SK-MEL-5 (cell line): ENCODE measurements around the gene MYL6B. TPM values are rescaled to one million over a fixed set of nuclear protein-coding genes. Genes with fewer than 3 reads are reported as not detected.
A peak's percentile ranks its signal among the peaks of the same experiment; 100 is the strongest.

Experiments used
- DNase-seq: peaks from one replicate; pipeline ENCODE4 v3.0.0-alpha.2; 2016; ENCODE audit warnings: low read depth, low spot score
- in situ Hi-C: cut with HindIII; loops from 2 replicates; pipeline ENCODE4 v1.10.0; 2016; ENCODE audit warnings: low sequenced_read_pairs, high pct_unique_total_duplicates, low pct_unique_long_range_greater_than_20kb
- total RNA-seq: library from RNA; depleted of rRNA; stranded (reverse); fragments of >200 nt; shearing (Covaris generic); gene quantifications from 2 replicates; pipeline ENCODE4 v1.2.3, GENCODE V29; 2014

The MYL6B gene
- total RNA-seq, 1 experiment from 2014 or later, result 66.0 TPM

DNA sequence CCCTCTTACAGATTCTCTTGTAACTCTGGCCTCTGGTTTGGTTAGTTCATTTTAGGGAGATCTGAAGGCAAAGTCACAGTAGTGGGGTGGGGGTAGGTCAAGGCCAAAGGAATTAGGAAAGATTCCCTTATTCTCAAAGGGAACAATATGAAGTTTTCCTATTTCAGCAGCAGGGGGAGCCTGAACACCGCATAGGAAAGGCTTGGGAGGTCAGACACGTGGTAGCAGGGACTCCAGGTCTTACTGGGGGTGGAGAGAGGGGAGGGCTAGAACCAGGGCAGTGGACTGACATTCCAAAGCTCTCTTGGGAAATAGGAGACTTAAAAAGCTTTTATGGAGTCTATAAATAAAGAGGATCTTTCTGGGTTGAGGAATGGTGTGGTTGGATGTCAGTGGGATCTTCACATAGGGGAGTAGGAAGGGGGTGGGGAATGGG is 33.0 kb upstream of the MYL6B start:
- peak; percentile 95 for DNase-seq

DNA sequence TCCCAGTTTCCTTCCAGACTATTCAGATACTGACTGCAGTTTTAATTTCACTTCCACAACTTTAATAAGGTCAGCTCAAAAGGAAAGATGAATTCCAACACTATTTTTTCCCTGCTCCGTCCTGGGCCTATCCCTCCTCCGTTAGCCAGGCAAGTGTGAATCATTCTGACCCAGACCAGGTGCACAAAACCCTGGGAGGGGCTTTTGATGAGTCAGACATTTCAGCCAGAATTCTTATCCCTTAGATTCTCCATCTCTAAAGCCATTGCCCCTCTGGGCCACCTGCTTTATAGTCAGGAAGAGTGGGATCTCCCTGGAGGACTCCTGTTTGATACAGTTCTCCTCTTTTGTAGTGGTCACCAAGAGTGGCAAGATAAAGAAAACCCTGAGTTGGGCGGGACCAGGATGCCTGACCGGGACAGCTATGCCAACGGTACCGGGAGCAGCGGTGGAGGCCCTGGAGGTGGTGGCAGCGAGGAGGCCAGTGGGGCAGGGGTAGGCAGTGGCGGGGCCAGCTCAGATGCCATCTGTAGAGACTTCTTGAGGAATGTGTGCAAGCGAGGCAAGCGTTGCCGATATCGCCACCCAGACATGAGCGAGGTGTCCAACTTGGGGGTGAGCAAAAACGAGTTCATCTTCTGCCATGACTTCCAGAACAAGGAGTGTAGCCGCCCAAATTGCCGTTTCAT is 32.1 kb upstream of the MYL6B start:
- no peak for DNase-seq
- in situ Hi-C loops, result no loop called here

More for the DNA sequence above, 33.0 kb upstream of the MYL6B start:
- in situ Hi-C loops, result loop anchor here (5.0 kb wide), 1 partner anchor 73 kb away; no protein-coding TSS in a partner anchor

DNA sequence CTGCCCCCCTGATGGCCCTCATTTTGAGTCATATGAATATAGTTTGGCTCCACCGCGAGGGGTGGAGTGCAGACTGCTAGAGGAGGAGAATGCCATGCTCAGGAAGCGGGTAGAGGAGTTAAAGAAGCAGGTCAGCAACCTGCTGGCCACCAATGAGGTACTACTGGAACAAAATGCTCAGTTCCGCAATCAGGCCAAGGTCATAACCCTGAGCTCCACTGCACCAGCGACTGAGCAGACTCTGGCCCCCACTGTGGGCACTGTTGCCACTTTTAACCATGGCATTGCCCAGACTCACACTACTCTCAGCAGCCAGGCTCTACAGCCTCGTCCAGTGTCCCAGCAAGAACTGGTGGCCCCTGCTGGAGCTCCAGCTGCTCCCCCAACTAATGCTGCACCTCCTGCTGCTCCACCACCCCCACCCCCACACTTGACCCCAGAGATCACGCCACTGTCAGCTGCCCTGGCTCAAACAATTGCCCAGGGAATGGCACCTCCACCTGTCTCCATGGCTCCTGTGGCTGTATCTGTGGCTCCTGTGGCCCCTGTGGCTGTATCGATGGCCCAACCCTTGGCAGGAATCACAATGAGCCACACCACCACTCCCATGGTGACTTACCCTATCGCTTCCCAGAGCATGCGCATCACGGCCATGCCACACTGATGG is 31.1 kb upstream of the MYL6B start:
- in situ Hi-C loops, result no loop called here
- no peak for DNase-seq

DNA sequence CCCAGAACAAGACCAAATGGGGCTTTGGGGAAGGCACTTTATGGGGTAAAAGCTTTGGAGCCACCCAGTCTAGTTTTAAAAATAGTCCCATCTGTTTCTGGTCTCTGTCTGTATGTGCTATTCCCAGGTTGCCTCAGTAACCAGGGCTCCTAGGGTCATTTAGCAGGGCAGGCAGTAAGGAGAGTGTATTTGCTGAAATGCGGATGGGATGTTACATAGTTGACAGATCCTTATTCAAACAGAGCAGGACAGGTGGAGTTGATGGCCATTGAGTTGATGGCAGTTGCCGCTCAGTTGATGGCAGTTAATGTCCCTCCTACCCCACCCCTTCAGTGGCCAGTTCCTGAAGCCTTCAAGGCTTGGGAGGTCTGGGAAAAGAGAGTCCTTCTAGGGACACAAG is 29.8 kb upstream of the MYL6B start:
- DNase-seq, result no peak
- in situ Hi-C loops, result no loop called here

DNA sequence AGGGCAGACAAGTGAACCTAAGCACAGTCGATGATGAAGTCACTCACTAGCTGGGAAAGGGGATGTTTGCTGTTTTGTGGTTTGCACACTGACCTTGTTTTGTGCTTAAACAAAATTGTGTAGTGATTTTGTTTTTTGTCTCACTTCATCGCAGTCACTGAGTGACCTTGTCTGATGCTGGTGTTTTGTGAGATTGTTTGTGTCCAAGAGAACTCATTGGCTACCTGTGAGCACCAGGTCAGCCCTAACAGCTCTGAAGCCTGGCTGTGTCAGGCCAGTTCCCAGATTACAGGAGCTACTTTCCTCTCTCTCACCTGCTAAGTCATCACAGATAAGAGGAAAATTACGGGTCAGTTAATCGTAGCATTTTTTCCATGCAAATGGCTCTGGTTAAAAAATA is 28.3 kb upstream of the MYL6B start:
- DNase-seq, result no peak
- in situ Hi-C loops, result no loop called here

DNA sequence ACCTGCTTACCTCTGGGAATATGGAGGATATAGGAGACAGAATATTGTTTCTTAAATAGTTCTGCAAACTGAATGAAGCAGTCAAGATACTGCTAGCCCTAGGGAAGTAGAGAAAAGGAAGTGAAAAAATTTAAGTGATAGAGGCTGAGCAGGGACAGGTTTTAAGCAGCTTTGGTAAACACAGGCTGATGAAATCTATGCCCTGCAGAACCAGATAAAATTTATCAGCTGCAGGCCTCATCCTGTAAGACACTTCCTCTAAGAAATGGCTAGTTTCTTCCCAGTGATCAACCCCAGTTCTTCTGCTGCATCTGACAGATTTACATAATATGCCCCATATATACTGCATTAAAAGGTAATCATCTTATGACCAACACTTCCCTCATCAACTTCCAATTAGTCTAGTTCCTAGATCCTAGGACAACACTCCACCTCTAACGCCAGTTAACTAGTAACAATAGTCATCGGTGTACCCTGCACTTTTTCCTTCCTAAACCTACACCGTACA is 25.6 kb upstream of the MYL6B start:
- in situ Hi-C loops, result no loop called here
- DNase-seq, result no peak

DNA sequence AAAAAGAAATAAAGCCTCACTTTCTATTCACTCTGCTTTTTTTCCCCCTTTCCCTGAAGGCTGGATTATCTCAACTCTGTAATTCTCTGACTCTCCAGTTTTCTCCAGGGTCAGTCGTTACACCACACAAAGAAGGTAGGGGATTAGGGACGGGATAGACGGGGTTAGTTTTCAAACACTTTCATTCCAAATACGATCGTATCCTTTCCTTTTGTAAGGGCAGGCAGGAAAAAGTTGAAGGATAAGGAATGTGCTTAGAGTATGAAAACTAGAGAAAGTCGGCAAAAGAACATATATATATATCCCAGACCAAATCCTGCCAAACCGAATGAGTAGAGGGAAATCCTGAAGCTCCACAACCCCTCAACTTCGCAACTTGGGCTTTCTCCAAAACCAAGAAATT is 24.9 kb upstream of the MYL6B start:
- in situ Hi-C loops, result no loop called here
- DNase-seq, result no peak

DNA sequence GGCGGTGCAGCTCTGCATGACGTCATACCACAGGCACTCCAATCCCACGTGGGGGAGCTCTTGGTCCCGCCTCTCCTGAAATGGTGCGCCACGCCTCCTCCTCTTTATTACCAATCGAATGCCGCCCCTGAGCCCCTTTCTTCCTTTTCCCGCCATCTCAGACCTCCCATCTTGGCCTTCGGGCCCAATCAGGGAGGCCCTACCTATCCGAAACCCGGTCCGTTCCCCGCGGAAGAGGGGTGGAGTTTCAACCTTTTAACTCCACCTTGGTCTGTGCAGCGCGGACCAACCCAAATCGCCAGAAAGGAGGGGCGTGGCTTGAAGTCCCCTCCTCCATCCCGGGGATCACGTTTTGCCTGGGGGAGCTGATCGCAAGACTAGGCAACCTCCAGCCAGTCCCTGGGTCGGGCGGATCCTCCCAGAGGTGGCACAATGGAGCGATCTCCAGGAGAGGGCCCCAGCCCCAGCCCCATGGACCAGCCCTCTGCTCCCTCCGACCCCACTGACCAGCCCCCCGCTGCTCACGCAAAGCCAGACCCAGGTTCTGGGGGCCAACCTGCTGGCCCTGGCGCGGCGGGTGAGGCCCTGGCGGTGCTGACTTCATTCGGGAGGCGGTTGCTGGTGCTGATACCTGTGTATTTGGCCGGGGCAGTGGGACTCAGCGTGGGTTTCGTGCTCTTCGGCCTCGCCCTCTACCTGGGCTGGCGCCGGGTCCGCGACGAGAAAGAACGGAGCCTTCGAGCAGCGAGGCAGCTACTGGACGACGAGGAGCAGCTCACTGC is 24.3 kb upstream of the MYL6B start, which contains the start of gene ESYT1:
Gene ESYT1 (plus strand): TSS at position 380 of the 782 bp plus-strand sequence. CDS start 53 bp downstream, at position 433.
- in situ Hi-C loops, result no loop called here
- peak; percentile 100 for DNase-seq

DNA sequence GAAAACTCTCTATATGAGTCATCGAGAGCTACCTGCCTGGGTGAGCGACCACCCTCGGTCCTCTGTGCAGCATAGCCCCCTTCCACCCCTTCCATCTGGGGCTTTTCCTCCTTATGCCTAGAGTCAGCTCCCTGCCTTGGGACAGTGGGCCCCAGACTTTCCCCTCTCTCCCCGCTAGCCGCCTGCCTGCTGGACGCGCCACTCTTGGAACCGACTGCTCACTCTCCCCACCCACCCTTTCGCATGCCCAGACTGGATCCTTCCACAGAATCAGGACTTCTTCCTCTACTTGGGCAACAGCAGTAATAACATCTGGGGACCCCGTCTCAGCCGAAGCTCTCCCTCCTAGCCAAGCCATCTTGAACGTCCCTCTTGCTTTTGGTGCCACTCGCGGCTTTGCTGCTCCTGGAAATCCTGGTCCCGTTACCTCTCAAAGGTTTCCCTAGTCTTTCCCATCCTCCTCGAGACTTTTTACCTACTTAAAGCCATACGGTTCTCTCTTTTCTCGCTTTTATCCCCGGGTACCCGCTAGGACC is 23.6 kb upstream of the MYL6B start:
- in situ Hi-C loops, result no loop called here
- DNase-seq, result peak; percentile 8

DNA sequence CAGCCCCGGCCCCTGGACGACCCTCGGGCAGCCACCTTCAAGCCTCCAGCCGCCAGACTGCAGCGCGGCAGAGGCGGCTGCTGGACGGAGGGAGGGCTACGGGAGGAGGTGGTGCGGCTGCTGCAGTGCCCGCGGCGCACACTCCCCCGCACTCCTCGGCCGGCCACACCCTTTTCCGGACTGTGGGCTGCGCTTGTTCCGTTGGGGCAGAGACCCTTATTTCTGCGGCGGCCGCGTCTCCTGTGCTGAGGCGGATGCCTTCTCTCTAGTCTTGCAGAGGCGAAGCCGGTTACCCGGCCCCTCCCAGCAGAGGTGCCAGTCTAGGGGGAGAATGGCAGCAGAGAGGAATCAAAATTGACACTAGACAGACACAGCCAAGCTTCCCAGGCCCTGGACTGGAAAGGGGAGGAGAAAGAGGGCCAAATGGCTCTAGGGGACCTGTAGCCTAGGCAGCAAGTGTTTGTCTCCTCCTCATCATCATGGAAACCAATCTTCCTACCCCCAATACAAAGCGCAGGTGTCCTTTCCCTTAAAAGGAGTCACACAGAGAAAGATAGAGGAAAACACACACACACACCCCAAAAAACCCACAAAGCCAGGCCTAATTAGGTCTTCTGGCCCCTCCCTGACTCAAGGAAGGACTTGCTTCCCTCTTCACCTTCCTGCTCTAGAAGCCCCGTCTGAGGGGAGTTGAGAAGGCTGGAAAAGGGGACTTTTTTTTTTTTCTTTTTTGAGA is 23.0 kb upstream of the MYL6B start:
- DNase-seq, result peak; percentile 40
- in situ Hi-C loops, result no loop called here

DNA sequence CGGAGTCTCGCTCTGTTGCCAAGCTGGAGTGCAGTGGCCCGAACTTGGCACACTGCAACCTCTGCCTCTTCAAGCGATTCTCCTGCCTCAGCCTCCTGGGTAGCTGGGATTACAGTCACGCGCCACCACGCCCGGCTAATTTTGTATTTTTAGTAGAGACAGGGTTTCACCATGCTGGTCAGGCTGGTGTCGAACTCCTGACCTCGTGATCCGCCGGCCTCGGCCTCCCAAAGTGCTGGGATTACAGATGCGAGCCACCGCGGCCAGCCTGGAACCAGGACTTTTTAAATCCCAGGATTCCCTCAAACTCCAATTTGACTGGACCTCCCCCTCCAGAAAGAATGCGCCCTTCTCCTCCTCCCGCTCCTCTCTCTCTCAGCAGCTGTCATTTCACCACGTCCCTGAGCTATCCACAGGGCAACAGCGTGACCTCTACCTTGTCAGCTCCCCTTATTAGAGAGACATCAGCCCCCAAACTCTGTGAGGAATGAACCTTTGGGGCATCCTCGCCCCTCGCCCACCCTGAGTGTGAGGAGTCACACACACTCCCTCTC is 22.4 kb upstream of the MYL6B start:
- DNase-seq, result no peak
- in situ Hi-C loops, result no loop called here

DNA sequence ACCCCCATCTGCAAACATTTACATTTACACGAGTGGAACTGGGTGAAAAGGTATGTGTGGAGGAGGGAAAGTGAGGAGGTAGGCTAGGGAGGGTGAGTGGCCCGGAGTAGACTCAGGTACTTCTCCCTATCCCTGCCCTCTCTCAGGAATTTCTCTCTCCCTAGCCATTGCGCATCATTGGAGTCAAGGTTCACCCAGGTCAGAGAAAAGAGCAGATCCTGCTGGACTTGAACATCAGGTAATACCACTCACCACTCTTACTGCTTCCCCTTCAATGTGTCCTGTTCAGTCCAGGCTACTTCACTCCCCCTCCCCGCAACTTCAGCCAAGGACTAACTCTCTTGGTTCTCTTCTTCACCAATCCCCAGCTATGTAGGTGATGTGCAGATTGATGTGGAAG is 21.5 kb upstream of the MYL6B start:
- no peak for DNase-seq
- in situ Hi-C loops, result no loop called here

DNA sequence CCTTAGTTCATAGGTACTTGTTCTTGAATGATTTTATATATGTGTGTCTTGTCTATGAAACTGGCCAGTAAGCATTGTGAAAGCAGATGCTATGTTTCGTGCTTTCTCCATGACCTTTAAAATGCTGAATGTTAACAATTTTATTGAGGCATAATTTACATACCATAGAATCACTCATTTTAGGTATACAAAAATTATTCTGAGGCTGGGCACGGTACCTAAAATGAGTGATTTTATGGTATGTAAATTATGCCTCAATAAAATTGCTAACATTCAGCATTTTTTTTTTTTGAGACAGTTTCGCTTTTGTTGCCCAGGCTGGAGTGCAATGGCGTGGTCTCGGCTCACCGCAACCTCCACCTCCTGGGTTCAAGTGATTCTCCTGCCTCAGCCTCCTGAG is 17.5 kb upstream of the MYL6B start:
- DNase-seq, result no peak
- in situ Hi-C loops, result no loop called here

DNA sequence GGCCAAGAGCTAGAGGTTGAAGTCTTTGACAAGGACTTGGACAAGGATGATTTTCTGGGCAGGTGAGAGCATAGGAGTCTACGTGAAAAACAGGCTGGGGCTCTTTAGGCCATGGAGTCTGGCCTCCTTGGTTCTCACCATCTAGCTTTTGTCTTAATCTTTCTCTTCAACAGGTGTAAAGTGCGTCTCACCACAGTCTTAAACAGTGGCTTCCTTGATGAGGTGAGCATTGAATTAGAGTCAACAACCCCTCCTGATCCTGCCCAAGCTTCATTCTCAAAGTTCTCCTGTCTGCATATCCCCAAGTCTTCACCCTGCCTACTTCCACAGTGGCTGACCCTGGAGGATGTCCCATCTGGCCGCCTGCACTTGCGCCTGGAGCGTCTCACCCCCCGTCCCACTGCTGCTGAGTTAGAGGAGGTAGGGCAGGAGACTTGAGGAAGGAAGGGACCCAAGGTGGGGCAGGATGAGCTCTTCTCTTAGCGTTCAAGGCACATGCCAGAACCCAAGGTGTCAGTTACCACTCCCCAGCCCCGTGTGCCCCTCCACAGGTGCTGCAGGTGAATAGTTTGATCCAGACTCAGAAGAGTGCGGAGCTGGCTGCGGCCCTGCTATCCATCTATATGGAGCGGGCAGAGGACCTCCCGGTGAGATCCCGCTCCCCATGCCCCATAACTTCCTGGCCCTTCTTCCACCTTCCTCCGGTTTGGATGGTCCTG is 14.4 kb upstream of the MYL6B start:
- in situ Hi-C loops, result no loop called here
- no peak for DNase-seq

DNA sequence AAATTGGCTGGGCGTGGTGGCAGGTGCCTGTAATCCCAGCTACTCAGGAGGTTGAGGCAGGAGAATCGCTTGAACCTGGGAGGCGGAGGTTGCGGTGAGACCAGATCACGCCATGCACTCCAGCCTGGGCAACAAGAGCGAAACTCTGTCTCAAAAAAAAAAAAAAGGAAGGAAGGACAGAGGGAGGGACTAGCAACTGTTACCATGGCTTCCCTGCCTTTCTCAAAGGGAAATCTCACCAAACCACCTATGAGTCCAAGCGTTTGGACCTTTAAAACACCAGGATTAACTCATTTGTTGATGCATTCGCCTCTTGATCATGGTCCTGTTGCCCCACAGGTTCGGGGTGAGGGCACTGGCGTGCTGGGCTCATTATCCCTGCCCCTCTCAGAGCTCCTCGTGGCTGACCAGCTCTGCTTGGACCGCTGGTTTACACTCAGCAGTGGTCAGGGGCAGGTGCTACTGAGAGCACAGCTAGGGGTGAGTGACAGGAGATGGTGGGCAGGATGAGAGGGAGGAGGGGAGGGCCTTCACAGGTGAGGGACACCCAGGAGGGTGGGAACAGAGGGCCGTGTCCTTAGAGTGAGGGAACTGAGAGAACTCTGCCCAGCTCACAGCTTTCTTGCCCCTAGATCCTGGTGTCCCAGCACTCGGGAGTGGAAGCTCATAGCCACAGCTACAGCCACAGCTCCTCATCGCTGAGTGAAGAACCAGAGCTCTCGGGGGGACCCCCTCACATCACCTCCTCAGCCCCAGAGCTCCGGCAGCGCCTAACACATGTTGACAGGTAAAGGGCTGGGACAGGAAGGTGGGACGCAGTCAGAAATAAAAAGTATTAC is 10.2 kb upstream of the MYL6B start:
- in situ Hi-C loops, result no loop called here
- DNase-seq, result no peak

DNA sequence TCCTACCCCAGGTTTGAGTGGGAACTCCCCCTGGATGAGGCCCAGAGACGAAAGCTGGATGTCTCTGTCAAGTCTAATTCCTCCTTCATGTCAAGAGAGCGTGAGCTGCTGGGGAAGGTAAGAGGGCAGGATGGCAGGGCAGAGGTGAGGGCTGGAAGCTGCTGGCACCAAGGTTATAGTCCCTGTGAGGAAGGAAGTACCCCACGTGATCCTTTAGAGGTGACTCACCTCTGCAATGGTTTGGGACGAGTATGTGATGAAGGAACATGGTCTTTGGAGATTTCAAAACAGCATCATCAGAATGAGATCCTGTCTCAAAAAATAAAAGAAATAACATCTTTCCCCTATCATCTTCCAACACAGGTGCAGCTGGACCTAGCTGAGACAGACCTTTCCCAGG is 9.2 kb upstream of the MYL6B start:
- in situ Hi-C loops, result no loop called here
- no peak for DNase-seq
